Measurements from ENCODE around the gene C16orf96.

GRCh38 chr16:4525634-4526277, 30.4 kb upstream of the C16orf96 start:
- TF ChIP-seq, protein P1, sequence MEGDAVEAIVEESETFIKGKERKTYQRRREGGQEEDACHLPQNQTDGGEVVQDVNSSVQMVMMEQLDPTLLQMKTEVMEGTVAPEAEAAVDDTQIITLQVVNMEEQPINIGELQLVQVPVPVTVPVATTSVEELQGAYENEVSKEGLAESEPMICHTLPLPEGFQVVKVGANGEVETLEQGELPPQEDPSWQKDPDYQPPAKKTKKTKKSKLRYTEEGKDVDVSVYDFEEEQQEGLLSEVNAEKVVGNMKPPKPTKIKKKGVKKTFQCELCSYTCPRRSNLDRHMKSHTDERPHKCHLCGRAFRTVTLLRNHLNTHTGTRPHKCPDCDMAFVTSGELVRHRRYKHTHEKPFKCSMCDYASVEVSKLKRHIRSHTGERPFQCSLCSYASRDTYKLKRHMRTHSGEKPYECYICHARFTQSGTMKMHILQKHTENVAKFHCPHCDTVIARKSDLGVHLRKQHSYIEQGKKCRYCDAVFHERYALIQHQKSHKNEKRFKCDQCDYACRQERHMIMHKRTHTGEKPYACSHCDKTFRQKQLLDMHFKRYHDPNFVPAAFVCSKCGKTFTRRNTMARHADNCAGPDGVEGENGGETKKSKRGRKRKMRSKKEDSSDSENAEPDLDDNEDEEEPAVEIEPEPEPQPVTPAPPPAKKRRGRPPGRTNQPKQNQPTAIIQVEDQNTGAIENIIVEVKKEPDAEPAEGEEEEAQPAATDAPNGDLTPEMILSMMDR (conservative IDR thresholded peaks at IDR 0.05; ENCODE audit: low read depth in 2 of 2) = no peak
- TF ChIP-seq EZH2 (IDR thresholded peaks at IDR 0.05; ENCODE audit: low read depth, unreplicated experiment) = no peak
- TF ChIP-seq, protein P2, sequence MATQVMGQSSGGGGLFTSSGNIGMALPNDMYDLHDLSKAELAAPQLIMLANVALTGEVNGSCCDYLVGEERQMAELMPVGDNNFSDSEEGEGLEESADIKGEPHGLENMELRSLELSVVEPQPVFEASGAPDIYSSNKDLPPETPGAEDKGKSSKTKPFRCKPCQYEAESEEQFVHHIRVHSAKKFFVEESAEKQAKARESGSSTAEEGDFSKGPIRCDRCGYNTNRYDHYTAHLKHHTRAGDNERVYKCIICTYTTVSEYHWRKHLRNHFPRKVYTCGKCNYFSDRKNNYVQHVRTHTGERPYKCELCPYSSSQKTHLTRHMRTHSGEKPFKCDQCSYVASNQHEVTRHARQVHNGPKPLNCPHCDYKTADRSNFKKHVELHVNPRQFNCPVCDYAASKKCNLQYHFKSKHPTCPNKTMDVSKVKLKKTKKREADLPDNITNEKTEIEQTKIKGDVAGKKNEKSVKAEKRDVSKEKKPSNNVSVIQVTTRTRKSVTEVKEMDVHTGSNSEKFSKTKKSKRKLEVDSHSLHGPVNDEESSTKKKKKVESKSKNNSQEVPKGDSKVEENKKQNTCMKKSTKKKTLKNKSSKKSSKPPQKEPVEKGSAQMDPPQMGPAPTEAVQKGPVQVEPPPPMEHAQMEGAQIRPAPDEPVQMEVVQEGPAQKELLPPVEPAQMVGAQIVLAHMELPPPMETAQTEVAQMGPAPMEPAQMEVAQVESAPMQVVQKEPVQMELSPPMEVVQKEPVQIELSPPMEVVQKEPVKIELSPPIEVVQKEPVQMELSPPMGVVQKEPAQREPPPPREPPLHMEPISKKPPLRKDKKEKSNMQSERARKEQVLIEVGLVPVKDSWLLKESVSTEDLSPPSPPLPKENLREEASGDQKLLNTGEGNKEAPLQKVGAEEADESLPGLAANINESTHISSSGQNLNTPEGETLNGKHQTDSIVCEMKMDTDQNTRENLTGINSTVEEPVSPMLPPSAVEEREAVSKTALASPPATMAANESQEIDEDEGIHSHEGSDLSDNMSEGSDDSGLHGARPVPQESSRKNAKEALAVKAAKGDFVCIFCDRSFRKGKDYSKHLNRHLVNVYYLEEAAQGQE (IDR thresholded peaks at IDR 0.05; ENCODE audit: unreplicated experiment) = no peak
- TF ChIP-seq POLR2AphosphoS5 (IDR thresholded peaks at IDR 0.05; ENCODE audit: low read depth) = no peak
- no peak for TF ChIP-seq CREB1 (CRISPR knock-in tag; IDR thresholded peaks at IDR 0.05; ENCODE audit: low read depth)
- TF ChIP-seq JUNB (IDR thresholded peaks at IDR 0.05; ENCODE audit: unreplicated experiment) = no peak
- TF ChIP-seq ETS1 (IDR thresholded peaks at IDR 0.05) = no peak
- no peak for TF ChIP-seq STAT1 (IDR thresholded peaks at IDR 0.05; ENCODE audit: unreplicated experiment)
- no peak for TF ChIP-seq EZH2phosphoT487 (IDR thresholded peaks at IDR 0.05; ENCODE audit: unreplicated experiment)
- TF ChIP-seq NANOG (IDR thresholded peaks at IDR 0.05; ENCODE audit: borderline replicate concordance) = no peak
- no peak for TF ChIP-seq ZNF462 (CRISPR knock-in tag; IDR thresholded peaks at IDR 0.05)
- no peak for TF ChIP-seq ZNF114 (CRISPR knock-in tag; IDR thresholded peaks at IDR 0.05)
- no peak for TF ChIP-seq ZNF331 (CRISPR knock-in tag; IDR thresholded peaks at IDR 0.05; ENCODE audit: low read depth)

All from GM23338 (cell line).